WTC11 (cell line): Measurements from ENCODE around the gene EFNB3. TPM values are rescaled to one million over a fixed set of nuclear protein-coding genes. Genes with fewer than 3 reads are reported as not detected.

ENCODE experiments used
- ATAC-seq: fragments of 200-7000 bp; cut with Tn5 transposase; 2 replicates; pipeline ENCODE4 v1.10.0; 2021; ENCODE audit warnings: mild to moderate bottlenecking, moderate library complexity
- CTCF ChIA-PET: fragments of 300-600 bp; sonication (Branson Sonifier 250); formaldehyde crosslinking; loops from one replicate; lab custom pipeline; 2021; ENCODE audit warnings: antibody characterized with exemption; lab: Charles Lee
- POLR2A ChIA-PET: fragments of 350-600 bp; sonication (Branson Sonifier 250); formaldehyde crosslinking; loops from one replicate; lab custom pipeline; 2021; ENCODE audit warnings: antibody characterized with exemption; lab: Charles Lee
- DNase-seq: peaks from one replicate; pipeline ENCODE4 v3.0.0; 2021; ENCODE audit warnings: low spot score
- H3K27ac Mint-ChIP-seq: 2 replicates; pipeline ENCODE4 v1.8.0; 2021; ENCODE audit warnings: mixed read lengths
- H3K27me3 Mint-ChIP-seq: 2 replicates; pipeline ENCODE4 v1.8.0; 2021; ENCODE audit warnings: low read depth, mild to moderate bottlenecking, moderate library complexity, mixed read lengths
- H3K36me3 Mint-ChIP-seq: 2 replicates; pipeline ENCODE4 v1.8.0; 2021; ENCODE audit warnings: mixed read lengths
- H3K4me1 Mint-ChIP-seq: 2 replicates; pipeline ENCODE4 v1.8.0; 2022; ENCODE audit warnings: mixed read lengths
- H3K4me3 Mint-ChIP-seq: 2 replicates; pipeline ENCODE4 v1.8.0; 2021; ENCODE audit warnings: mild to moderate bottlenecking, moderate library complexity, mixed read lengths
- H3K9me3 Mint-ChIP-seq: 2 replicates; pipeline ENCODE4 v1.8.0; 2021; ENCODE audit warnings: mixed read lengths
- CREB1 ChIP-seq: sonication (generic); formaldehyde crosslinking; IDR thresholded peaks from 2 replicates; pipeline ENCODE4 v1.8.0; 2023; ENCODE audit warnings: mild to moderate bottlenecking, missing genetic modification reagents
- EMX1 ChIP-seq: fragments of 250-450 bp; sonication (Bioruptor Pico); IDR thresholded peaks from 2 replicates; pipeline ENCODE4 v1.8.0; 2021; ENCODE audit warnings: mild to moderate bottlenecking
- ESRRA ChIP-seq: sonication (generic); formaldehyde crosslinking; IDR thresholded peaks from 2 replicates; pipeline ENCODE4 v1.8.1; 2022; ENCODE audit warnings: mild to moderate bottlenecking, missing genetic modification reagents, borderline replicate concordance
- ETV6 ChIP-seq: sonication (generic); formaldehyde crosslinking; IDR thresholded peaks from 2 replicates; pipeline ENCODE4 v1.8.1; 2022; ENCODE audit warnings: mild to moderate bottlenecking, missing genetic modification reagents
- FOXJ3 ChIP-seq: sonication (generic); formaldehyde crosslinking; IDR thresholded peaks from 2 replicates; pipeline ENCODE4 v1.9.0; 2021; ENCODE audit warnings: missing genetic modification reagents, mild to moderate bottlenecking, borderline replicate concordance
- FOXK1 ChIP-seq: sonication (generic); formaldehyde crosslinking; IDR thresholded peaks from 2 replicates; pipeline ENCODE4 v1.8.0; 2022; ENCODE audit warnings: mild to moderate bottlenecking, moderate library complexity, missing genetic modification reagents
- HMGA2 ChIP-seq: fragments of 250-450 bp; sonication (Bioruptor Pico); IDR thresholded peaks from 2 replicates; pipeline ENCODE4 v1.4.0; 2021; ENCODE audit warnings: mild to moderate bottlenecking, moderate library complexity
- JAZF1 ChIP-seq: fragments of 250-450 bp; sonication (Bioruptor Pico); IDR thresholded peaks from 2 replicates; pipeline ENCODE4 v1.9.0; 2021; ENCODE audit warnings: moderate library complexity, mild to moderate bottlenecking, inconsistent platforms
- NR1H2 ChIP-seq: sonication (generic); formaldehyde crosslinking; IDR thresholded peaks from 2 replicates; pipeline ENCODE4 v1.9.0; 2021; ENCODE audit warnings: mild to moderate bottlenecking, moderate library complexity, missing genetic modification reagents
- NR2C2 ChIP-seq: sonication (generic); formaldehyde crosslinking; IDR thresholded peaks from 2 replicates; pipeline ENCODE4 v1.8.0; 2022; ENCODE audit warnings: mild to moderate bottlenecking, missing genetic modification reagents
- PRRX2 ChIP-seq: fragments of 250-450 bp; sonication (Bioruptor Pico); IDR thresholded peaks from 2 replicates; pipeline ENCODE4 v1.8.0; 2021; ENCODE audit warnings: mild to moderate bottlenecking
- RORB ChIP-seq: fragments of 250-450 bp; sonication (Bioruptor Pico); IDR thresholded peaks from 2 replicates; pipeline ENCODE4 v1.9.0; 2021; ENCODE audit warnings: mild to moderate bottlenecking
- SMAD3 ChIP-seq: sonication (generic); formaldehyde crosslinking; IDR thresholded peaks from 2 replicates; pipeline ENCODE4 v1.8.0; 2022; ENCODE audit warnings: missing genetic modification reagents, mild to moderate bottlenecking, borderline replicate concordance
- SMAD4 ChIP-seq: sonication (generic); formaldehyde crosslinking; IDR thresholded peaks from 2 replicates; pipeline ENCODE4 v1.8.0; 2022; ENCODE audit warnings: mild to moderate bottlenecking, missing genetic modification reagents
- TEAD4 ChIP-seq: sonication (generic); formaldehyde crosslinking; IDR thresholded peaks from 2 replicates; pipeline ENCODE4 v1.8.0; 2022; ENCODE audit warnings: mild to moderate bottlenecking, missing genetic modification reagents
- ZBTB21 ChIP-seq: sonication (generic); formaldehyde crosslinking; IDR thresholded peaks from 2 replicates; pipeline ENCODE4 v1.8.1; 2023; ENCODE audit warnings: mild to moderate bottlenecking, missing genetic modification reagents, borderline replicate concordance
- ZNF416 ChIP-seq: fragments of 250-450 bp; sonication (Bioruptor Pico); IDR thresholded peaks from 2 replicates; pipeline ENCODE4 v1.9.0; 2021; ENCODE audit warnings: mild to moderate bottlenecking, inconsistent platforms
- total RNA-seq: library from RNA; stranded (reverse); gene quantifications from 3 replicates; pipeline ENCODE4 v1.2.3, GENCODE V29; 2021
- TF ChIP-seq, protein P1 (sequence below): sonication (generic); formaldehyde crosslinking; IDR thresholded peaks from 2 replicates; pipeline ENCODE4 v1.8.1; 2023; ENCODE audit warnings: mild to moderate bottlenecking, missing genetic modification reagents
- TF ChIP-seq, protein P2 (sequence below): fragments of 200-600 bp; IDR thresholded peaks from 2 replicates; pipeline ENCODE4 v1.8.0; 2022; ENCODE audit warnings: antibody characterized with exemption
- TF ChIP-seq, protein P3 (sequence below): sonication (generic); formaldehyde crosslinking; IDR thresholded peaks from 2 replicates; pipeline ENCODE4 v1.8.1; 2023; ENCODE audit warnings: mild to moderate bottlenecking, missing genetic modification reagents, borderline replicate concordance
- TF ChIP-seq, protein P4 (sequence below): sonication (generic); formaldehyde crosslinking; IDR thresholded peaks from 2 replicates; pipeline ENCODE4 v1.8.1; 2022; ENCODE audit warnings: mild to moderate bottlenecking, missing genetic modification reagents, moderate library complexity, borderline replicate concordance
- TF ChIP-seq, protein P5 (sequence below): fragments of 250-450 bp; sonication (Bioruptor Pico); IDR thresholded peaks from 2 replicates; pipeline ENCODE4 v1.9.0; 2021; ENCODE audit warnings: mild to moderate bottlenecking, borderline replicate concordance

EFNB3 gene
- total RNA-seq, 1 experiment from 2014 or later = 14.7 TPM

DNA sequence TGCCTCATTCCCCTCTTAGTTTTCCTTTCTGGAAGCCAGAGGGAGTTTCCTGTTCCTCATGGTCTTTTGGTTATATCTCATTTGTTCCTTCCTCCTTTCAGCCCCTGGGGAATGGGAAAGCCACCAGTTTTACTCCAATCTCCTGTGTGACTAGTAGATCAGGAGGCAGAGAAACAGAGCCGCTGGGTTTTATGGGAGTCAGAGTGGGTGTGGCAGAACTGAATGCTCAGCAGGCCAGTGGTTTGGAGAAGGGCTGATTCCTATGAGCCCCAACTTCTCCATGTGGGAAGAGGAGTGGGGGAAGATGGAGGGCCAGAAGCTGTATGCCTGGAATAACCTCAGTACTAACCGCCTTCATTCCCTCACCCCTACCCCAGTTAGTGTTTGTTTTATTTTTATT, 16.6 kb downstream of the EFNB3 start (continued):
- TF ChIP-seq, protein P1, sequence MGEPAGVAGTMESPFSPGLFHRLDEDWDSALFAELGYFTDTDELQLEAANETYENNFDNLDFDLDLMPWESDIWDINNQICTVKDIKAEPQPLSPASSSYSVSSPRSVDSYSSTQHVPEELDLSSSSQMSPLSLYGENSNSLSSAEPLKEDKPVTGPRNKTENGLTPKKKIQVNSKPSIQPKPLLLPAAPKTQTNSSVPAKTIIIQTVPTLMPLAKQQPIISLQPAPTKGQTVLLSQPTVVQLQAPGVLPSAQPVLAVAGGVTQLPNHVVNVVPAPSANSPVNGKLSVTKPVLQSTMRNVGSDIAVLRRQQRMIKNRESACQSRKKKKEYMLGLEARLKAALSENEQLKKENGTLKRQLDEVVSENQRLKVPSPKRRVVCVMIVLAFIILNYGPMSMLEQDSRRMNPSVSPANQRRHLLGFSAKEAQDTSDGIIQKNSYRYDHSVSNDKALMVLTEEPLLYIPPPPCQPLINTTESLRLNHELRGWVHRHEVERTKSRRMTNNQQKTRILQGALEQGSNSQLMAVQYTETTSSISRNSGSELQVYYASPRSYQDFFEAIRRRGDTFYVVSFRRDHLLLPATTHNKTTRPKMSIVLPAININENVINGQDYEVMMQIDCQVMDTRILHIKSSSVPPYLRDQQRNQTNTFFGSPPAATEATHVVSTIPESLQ (CRISPR knock-in tag) = no peak
- TF ChIP-seq, protein P2, sequence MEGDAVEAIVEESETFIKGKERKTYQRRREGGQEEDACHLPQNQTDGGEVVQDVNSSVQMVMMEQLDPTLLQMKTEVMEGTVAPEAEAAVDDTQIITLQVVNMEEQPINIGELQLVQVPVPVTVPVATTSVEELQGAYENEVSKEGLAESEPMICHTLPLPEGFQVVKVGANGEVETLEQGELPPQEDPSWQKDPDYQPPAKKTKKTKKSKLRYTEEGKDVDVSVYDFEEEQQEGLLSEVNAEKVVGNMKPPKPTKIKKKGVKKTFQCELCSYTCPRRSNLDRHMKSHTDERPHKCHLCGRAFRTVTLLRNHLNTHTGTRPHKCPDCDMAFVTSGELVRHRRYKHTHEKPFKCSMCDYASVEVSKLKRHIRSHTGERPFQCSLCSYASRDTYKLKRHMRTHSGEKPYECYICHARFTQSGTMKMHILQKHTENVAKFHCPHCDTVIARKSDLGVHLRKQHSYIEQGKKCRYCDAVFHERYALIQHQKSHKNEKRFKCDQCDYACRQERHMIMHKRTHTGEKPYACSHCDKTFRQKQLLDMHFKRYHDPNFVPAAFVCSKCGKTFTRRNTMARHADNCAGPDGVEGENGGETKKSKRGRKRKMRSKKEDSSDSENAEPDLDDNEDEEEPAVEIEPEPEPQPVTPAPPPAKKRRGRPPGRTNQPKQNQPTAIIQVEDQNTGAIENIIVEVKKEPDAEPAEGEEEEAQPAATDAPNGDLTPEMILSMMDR = no peak
- TF ChIP-seq, protein P3, sequence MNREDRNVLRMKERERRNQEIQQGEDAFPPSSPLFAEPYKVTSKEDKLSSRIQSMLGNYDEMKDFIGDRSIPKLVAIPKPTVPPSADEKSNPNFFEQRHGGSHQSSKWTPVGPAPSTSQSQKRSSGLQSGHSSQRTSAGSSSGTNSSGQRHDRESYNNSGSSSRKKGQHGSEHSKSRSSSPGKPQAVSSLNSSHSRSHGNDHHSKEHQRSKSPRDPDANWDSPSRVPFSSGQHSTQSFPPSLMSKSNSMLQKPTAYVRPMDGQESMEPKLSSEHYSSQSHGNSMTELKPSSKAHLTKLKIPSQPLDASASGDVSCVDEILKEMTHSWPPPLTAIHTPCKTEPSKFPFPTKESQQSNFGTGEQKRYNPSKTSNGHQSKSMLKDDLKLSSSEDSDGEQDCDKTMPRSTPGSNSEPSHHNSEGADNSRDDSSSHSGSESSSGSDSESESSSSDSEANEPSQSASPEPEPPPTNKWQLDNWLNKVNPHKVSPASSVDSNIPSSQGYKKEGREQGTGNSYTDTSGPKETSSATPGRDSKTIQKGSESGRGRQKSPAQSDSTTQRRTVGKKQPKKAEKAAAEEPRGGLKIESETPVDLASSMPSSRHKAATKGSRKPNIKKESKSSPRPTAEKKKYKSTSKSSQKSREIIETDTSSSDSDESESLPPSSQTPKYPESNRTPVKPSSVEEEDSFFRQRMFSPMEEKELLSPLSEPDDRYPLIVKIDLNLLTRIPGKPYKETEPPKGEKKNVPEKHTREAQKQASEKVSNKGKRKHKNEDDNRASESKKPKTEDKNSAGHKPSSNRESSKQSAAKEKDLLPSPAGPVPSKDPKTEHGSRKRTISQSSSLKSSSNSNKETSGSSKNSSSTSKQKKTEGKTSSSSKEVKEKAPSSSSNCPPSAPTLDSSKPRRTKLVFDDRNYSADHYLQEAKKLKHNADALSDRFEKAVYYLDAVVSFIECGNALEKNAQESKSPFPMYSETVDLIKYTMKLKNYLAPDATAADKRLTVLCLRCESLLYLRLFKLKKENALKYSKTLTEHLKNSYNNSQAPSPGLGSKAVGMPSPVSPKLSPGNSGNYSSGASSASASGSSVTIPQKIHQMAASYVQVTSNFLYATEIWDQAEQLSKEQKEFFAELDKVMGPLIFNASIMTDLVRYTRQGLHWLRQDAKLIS (CRISPR knock-in tag) = no peak
- TF ChIP-seq TEAD4 (CRISPR knock-in tag) = no peak

DNA sequence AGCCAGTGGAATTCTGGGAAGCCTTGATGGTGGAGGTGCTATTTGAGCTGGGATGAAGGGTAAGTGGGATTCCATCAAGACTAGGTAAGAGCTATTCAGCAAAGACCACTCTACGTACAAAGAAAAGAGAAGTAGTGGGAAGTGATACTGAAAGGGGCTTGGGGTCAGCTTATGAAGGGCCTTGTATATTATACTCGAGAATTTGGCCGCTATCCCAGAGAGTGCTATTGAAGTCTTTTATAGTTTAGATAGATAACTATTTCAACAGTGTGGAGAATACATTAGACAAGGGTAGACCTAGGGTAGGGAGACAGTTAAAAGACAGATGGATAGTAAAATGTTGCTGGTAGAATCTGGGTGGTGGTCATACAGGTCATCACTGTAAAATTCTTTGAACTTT, 22.9 kb downstream of the EFNB3 start:
- Mint-ChIP-seq H3K4me3 (no peak overlapping the region), H3K4me1 (0 out of 2 replicates have a peak, but pooled peaks cover 2% of the 10 kb centered on the region), H3K27ac (no peak overlapping the region), H3K36me3 (no peaks in the 10 kb centered on the region), H3K27me3 (peaks cover 2% of the 10 kb centered on the region; the same call in 1 of the 2 replicates), H3K9me3 (no peaks in the 10 kb centered on the region)
- ChIA-PET CTCF (interaction anchor here (1.2 kb wide), 1 partner anchor 11 kb away, joined by 5 read pairs; no protein-coding TSS in a partner anchor), POLR2A (no interaction called here)
- DNase-seq (no peak), ATAC-seq (no peak)
- TF ChIP-seq ETV6 = no peak
- no peak for TF ChIP-seq FOXJ3 (CRISPR knock-in tag)
- no peak for TF ChIP-seq ZBTB21
- TF ChIP-seq RORB (CRISPR knock-in tag) = no peak
- no peak for TF ChIP-seq EMX1 (CRISPR knock-in tag)
- TF ChIP-seq CREB1 (CRISPR knock-in tag) = no peak
- no peak for TF ChIP-seq NR1H2 (CRISPR knock-in tag)
- no peak for TF ChIP-seq JAZF1 (CRISPR knock-in tag)
- TF ChIP-seq NR2C2 (CRISPR knock-in tag) = no peak
- TF ChIP-seq PRRX2 (CRISPR knock-in tag) = no peak
- no peak for TF ChIP-seq SMAD4 (CRISPR knock-in tag)
- TF ChIP-seq, protein P4, sequence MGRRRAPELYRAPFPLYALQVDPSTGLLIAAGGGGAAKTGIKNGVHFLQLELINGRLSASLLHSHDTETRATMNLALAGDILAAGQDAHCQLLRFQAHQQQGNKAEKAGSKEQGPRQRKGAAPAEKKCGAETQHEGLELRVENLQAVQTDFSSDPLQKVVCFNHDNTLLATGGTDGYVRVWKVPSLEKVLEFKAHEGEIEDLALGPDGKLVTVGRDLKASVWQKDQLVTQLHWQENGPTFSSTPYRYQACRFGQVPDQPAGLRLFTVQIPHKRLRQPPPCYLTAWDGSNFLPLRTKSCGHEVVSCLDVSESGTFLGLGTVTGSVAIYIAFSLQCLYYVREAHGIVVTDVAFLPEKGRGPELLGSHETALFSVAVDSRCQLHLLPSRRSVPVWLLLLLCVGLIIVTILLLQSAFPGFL (CRISPR knock-in tag) = no peak
- TF ChIP-seq HMGA2 (CRISPR knock-in tag) = no peak
- TF ChIP-seq FOXK1 (CRISPR knock-in tag) = no peak
- no peak for TF ChIP-seq ZNF416
- no peak for TF ChIP-seq ESRRA (CRISPR knock-in tag)
- TF ChIP-seq, protein P5, sequence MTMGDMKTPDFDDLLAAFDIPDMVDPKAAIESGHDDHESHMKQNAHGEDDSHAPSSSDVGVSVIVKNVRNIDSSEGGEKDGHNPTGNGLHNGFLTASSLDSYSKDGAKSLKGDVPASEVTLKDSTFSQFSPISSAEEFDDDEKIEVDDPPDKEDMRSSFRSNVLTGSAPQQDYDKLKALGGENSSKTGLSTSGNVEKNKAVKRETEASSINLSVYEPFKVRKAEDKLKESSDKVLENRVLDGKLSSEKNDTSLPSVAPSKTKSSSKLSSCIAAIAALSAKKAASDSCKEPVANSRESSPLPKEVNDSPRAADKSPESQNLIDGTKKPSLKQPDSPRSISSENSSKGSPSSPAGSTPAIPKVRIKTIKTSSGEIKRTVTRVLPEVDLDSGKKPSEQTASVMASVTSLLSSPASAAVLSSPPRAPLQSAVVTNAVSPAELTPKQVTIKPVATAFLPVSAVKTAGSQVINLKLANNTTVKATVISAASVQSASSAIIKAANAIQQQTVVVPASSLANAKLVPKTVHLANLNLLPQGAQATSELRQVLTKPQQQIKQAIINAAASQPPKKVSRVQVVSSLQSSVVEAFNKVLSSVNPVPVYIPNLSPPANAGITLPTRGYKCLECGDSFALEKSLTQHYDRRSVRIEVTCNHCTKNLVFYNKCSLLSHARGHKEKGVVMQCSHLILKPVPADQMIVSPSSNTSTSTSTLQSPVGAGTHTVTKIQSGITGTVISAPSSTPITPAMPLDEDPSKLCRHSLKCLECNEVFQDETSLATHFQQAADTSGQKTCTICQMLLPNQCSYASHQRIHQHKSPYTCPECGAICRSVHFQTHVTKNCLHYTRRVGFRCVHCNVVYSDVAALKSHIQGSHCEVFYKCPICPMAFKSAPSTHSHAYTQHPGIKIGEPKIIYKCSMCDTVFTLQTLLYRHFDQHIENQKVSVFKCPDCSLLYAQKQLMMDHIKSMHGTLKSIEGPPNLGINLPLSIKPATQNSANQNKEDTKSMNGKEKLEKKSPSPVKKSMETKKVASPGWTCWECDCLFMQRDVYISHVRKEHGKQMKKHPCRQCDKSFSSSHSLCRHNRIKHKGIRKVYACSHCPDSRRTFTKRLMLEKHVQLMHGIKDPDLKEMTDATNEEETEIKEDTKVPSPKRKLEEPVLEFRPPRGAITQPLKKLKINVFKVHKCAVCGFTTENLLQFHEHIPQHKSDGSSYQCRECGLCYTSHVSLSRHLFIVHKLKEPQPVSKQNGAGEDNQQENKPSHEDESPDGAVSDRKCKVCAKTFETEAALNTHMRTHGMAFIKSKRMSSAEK = no peak
- TF ChIP-seq SMAD3 (CRISPR knock-in tag) = no peak
